GM12864 (cell line): ENCODE measurements around the gene GSAP.

Experiments used
- DNase-seq: peaks from one replicate; pipeline ENCODE4 v3.0.0-alpha.2; 2011; ENCODE audit warnings: low read depth
- H3K4me3 ChIP-seq: 2 replicates; pipeline ENCODE4 v1.5.1; 2011; ENCODE audit warnings: mild to moderate bottlenecking, low read depth, low read length, control low read depth
- TF ChIP-seq, protein P1 (sequence below): IDR thresholded peaks from 2 replicates; pipeline ENCODE4 v1.5.1; 2011; ENCODE audit warnings: low read depth, mild to moderate bottlenecking, moderate library complexity, low read length, control low read depth, inconsistent platforms; ENCODE audit errors: missing control alignments

The GSAP gene

GRCh38 chr7:77354484-77354883 is 61.7 kb downstream of the GSAP start:
- DNase-seq = no peak
- no peak overlapping the region for H3K4me3 ChIP-seq
- TF ChIP-seq, protein P1, sequence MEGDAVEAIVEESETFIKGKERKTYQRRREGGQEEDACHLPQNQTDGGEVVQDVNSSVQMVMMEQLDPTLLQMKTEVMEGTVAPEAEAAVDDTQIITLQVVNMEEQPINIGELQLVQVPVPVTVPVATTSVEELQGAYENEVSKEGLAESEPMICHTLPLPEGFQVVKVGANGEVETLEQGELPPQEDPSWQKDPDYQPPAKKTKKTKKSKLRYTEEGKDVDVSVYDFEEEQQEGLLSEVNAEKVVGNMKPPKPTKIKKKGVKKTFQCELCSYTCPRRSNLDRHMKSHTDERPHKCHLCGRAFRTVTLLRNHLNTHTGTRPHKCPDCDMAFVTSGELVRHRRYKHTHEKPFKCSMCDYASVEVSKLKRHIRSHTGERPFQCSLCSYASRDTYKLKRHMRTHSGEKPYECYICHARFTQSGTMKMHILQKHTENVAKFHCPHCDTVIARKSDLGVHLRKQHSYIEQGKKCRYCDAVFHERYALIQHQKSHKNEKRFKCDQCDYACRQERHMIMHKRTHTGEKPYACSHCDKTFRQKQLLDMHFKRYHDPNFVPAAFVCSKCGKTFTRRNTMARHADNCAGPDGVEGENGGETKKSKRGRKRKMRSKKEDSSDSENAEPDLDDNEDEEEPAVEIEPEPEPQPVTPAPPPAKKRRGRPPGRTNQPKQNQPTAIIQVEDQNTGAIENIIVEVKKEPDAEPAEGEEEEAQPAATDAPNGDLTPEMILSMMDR = no peak

DNA sequence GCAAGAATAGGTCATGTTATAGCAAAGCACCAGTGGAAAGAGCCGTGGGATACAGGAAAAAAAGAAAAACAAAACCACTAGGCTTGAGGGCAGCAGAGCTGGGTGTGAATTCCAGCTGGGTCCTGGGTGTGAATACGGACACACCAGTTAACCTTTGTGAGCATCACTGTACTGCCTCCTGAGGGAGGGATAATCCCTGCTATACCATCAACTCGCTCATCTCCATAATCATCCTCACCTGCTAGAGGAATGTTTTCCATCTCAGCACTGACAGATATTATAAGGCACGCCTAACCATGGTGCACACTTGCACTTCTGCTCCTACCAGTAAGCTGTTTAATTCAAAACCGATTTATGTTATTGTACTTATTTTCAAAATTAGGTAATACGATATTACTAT is 62.2 kb downstream of the GSAP start:
- DNase-seq = no peak
- H3K4me3 ChIP-seq = no peak overlapping the region
- TF ChIP-seq, protein P1 = no peak

DNA sequence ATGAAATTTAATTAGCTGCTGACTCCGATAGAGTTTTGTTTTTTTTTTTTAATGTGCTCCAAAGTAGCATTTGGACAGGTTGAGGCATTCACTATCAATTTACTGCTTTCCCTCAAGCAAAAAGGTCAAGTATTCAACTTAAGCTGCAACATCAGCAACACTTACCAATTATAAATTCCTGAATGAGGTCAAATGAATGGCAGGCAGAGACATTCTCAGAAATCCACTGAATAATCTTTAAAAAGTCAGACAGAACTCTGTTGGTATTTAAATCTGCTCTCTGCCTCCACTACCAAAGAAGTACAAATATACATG is 62.8 kb downstream of the GSAP start:
- H3K4me3 ChIP-seq = no peak overlapping the region
- no peak for DNase-seq
- TF ChIP-seq, protein P1 = no peak

DNA sequence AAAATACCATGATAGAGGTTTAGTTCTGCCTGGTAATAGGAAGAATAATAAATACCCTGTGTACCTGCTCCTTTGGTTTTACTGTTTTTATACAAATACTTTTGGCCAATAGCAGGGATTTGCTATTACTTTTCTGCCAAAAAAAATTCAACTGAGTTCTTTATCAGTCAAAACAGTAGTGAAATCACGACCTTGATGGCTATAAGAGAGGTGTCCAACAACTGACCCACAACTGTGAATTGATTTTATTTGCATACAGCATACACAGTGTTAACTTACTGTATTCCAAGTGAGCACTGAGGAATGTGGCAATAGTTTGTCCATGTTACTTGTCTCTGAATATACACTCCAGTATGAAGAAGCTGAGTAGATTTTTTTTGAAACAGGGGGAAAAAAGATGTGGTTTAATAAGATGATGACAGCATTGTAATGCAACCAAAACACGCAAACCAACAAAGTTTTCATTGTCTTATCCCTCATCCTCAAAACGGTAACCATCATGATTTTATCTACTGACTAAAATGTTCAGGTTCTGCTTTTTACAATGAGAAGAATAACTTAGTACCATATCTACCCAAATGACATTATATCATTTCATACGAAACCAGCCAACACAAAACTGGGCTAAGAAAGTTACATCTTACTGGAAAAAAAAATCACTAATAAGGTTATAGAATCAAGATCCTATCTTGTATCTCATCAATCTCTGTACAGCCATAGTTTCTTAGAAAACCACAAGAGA is 63.3 kb downstream of the GSAP start:
- no peak overlapping the region for H3K4me3 ChIP-seq
- TF ChIP-seq, protein P1 = no peak
- DNase-seq = no peak

DNA sequence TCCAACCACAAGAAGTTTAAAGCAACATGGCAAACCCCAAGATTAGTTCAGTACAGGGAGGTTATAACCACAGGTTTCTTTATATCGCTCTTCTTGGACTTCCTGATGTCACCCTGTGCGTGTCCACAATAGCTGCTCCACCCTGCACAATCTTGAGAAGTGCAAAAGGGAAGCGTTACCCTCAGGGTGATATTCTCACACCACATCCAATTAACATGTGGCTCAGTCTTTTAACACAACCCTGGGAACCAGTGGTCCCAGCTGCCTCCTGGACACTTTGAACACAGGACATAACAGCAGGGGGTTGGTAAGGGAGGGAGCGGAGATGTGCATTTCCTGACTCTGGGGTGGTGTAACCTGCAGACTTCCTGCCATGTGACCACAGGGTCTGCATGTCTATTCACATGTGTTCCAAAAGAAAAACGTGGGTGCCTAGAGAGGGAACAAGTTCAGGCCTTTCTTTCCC is 64.6 kb downstream of the GSAP start:
- H3K4me3 ChIP-seq = no peak overlapping the region
- peak; percentile 79 for DNase-seq
- TF ChIP-seq, protein P1 = no peak

DNA sequence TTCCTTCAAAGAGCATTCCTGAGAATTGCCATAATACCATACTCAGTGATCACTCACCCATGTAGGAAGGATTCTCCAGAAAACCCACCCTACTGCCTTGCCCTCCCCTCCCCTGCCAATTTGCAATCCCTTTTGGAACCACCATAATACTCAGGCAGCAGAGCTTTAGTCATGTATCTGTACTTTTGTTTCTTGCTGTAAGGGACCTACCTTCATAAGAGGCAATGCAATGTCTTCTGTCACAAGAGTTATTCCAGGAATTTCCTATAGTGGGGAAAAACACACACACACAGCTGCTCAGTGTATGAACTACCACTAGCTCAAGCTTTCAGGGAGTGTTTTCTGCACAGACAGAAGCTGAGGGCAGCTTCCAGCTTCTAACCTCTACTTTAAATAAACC is 67.0 kb downstream of the GSAP start:
- H3K4me3 ChIP-seq = no peak overlapping the region
- TF ChIP-seq, protein P1 = no peak
- no peak for DNase-seq

GRCh38 chr7:77348371-77348813 is 67.8 kb downstream of the GSAP start:
- no peak for DNase-seq
- TF ChIP-seq, protein P1 = no peak

More at GRCh38 chr7:77348371-77348813, 67.8 kb downstream of the GSAP start:
- H3K4me3 ChIP-seq = no peak overlapping the region
